A549 (cell line): Measurements from ENCODE around the gene TOR2A. TPM values are rescaled to one million over a fixed set of nuclear protein-coding genes. Genes with fewer than 3 reads are reported as not detected.

Experiments used
- ATAC-seq, 2 experiments: fragments of 200-7000 bp in 1 of 2; fragments of >200 bp in 1 of 2; cut with Nextera tagmentation in 1 of 2; cut with Tn5 transposase in 1 of 2; 3 replicates each; pipeline versions ENCODE4 v1.8.0 to v1.9.1; 2018 to 2020; ENCODE audit warnings: mild to moderate bottlenecking in 1 of 2, moderate library complexity in 1 of 2
- CTCF ChIA-PET: fragments of 300-600 bp; sonication (Branson Sonifier 250); formaldehyde crosslinking; extraction: SDS; loops from one replicate; lab custom pipeline; 2021; ENCODE audit warnings: antibody characterized with exemption, inconsistent platforms; lab: Yijun Ruan, JAX
- POLR2A ChIA-PET: fragments of 350-600 bp; formaldehyde crosslinking; extraction: SDS; loops from one replicate; lab custom pipeline; 2021; ENCODE audit warnings: antibody characterized with exemption, inconsistent platforms; lab: Yijun Ruan, JAX
- DNase-seq, 2 experiments: peaks; one replicate each; pipeline versions ENCODE4 v3.0.0 to v3.0.0-alpha.2; 2011 to 2016; ENCODE audit warnings: low read depth in 1 of 2, low spot score in 1 of 2
- FAIRE-seq: peaks from 2 replicates; lab custom pipeline; 2011; peaks lifted over from hg19 to GRCh38; lab: Jason Lieb, UNC
- H3K27ac ChIP-seq, 2 experiments: fragments of >200 bp; sonication (Bioruptor Twin); formaldehyde crosslinking; 3 replicates each; pipeline ENCODE4 v1.5.1; 2016 to 2017
- H3K4me1 ChIP-seq: fragments of >200 bp; sonication (Bioruptor Twin); formaldehyde crosslinking; 3 replicates; pipeline ENCODE4 v1.6.1; 2016
- H3K4me2 ChIP-seq: fragments of >200 bp; sonication (Bioruptor Twin); formaldehyde crosslinking; 3 replicates; pipeline ENCODE4 v1.6.1; 2016
- H3K4me3 ChIP-seq: fragments of >200 bp; sonication (Bioruptor Twin); formaldehyde crosslinking; 3 replicates; pipeline ENCODE4 v1.5.1; 2016
- H3K9me3 ChIP-seq: fragments of >200 bp; sonication (Bioruptor Twin); formaldehyde crosslinking; 3 replicates; pipeline ENCODE4 v1.6.1; 2016
- ATOH8 ChIP-seq: fragments of 250-450 bp; sonication (Bioruptor Pico); IDR thresholded peaks from 2 replicates; pipeline ENCODE4 v1.5.0; 2020; ENCODE audit warnings: low read depth, mild to moderate bottlenecking, moderate library complexity
- CTCF ChIP-seq: fragments of >200 bp; sonication (Bioruptor Twin); formaldehyde crosslinking; IDR thresholded peaks from 3 replicates; pipeline ENCODE4 v1.5.1; 2016
- EHF ChIP-seq: fragments of 250-450 bp; sonication (Bioruptor Pico); IDR thresholded peaks from 2 replicates; pipeline ENCODE4 v1.5.0; 2020; ENCODE audit warnings: mild to moderate bottlenecking
- EHMT2 ChIP-seq: fragments of 200-600 bp; sonication (generic); IDR thresholded peaks from 2 replicates; pipeline ENCODE4 v1.6.1; 2016; ENCODE audit warnings: antibody characterized with exemption, low read depth, mild to moderate bottlenecking, moderate library complexity
- ELK1 ChIP-seq: fragments of 150-350 bp; IDR thresholded peaks from 2 replicates; pipeline ENCODE4 v1.6.1; 2014; ENCODE audit warnings: low read depth, mild to moderate bottlenecking, low read length
- FOXS1 ChIP-seq: fragments of 250-450 bp; sonication (Bioruptor Pico); IDR thresholded peaks from 2 replicates; pipeline ENCODE4 v1.5.0; 2020; ENCODE audit warnings: mild to moderate bottlenecking, moderate library complexity
- HDAC2 ChIP-seq: fragments of 200-600 bp; sonication (generic); IDR thresholded peaks from 2 replicates; pipeline ENCODE4 v1.6.1; 2016
- HEYL ChIP-seq: fragments of 250-450 bp; sonication (Bioruptor Pico); IDR thresholded peaks from 2 replicates; pipeline ENCODE4 v1.8.0; 2021; ENCODE audit warnings: mild to moderate bottlenecking, moderate library complexity
- HOXB13 ChIP-seq: fragments of 250-450 bp; sonication (Bioruptor Pico); IDR thresholded peaks from 2 replicates; pipeline ENCODE4 v1.5.0; 2020; ENCODE audit warnings: low read depth, mild to moderate bottlenecking, moderate library complexity
- KDM1A ChIP-seq: fragments of 200-600 bp; sonication (generic); IDR thresholded peaks from 2 replicates; pipeline ENCODE4 v1.6.1; 2016; ENCODE audit warnings: low read depth, mild to moderate bottlenecking
- MAFK ChIP-seq: fragments of 450-650 bp; IDR thresholded peaks from 2 replicates; pipeline ENCODE4 v1.6.1; 2014; ENCODE audit not compliant: partially characterized antibody
- MYC ChIP-seq: IDR thresholded peaks from 2 replicates; pipeline ENCODE4 v1.6.1; 2012; ENCODE audit warnings: mild to moderate bottlenecking, inconsistent platforms, low read length, improper control_type of control experiment, borderline replicate concordance
- NR3C1 ChIP-seq: fragments of >200 bp; sonication (Bioruptor Twin); formaldehyde crosslinking; IDR thresholded peaks from 3 replicates; pipeline ENCODE4 v1.6.1; 2017
- PHF8 ChIP-seq: fragments of 200-600 bp; sonication (generic); IDR thresholded peaks from 2 replicates; pipeline ENCODE4 v1.6.1; 2016; ENCODE audit warnings: low read depth, mild to moderate bottlenecking, antibody characterized with exemption, moderate library complexity, borderline replicate concordance
- POLR2AphosphoS2 ChIP-seq: conservative IDR thresholded peaks from 2 replicates; pipeline ENCODE4 v1.6.1; 2012; ENCODE audit warnings: low read length, improper control_type of control experiment, inconsistent platforms
- RAD21 ChIP-seq, 2 experiments: fragments of >200 bp in 1 of 2; sonication (Bioruptor Twin) in 1 of 2; formaldehyde crosslinking in 1 of 2; IDR thresholded peaks in 1 of 2; conservative IDR thresholded peaks in 1 of 2; 2 replicates in 1 of 2; 3 replicates in 1 of 2; pipeline ENCODE4 v1.6.1; 2012 to 2018; ENCODE audit warnings: inconsistent platforms in 1 of 2
- REST ChIP-seq: fragments of 200-600 bp; sonication (generic); IDR thresholded peaks from 2 replicates; pipeline ENCODE4 v1.6.1; 2016; ENCODE audit warnings: antibody characterized with exemption, mild to moderate bottlenecking, moderate library complexity
- RFX5 ChIP-seq: fragments of 450-650 bp; IDR thresholded peaks from 2 replicates; pipeline ENCODE4 v1.7.1; 2014; ENCODE audit warnings: antibody characterized with exemption, mild to moderate bottlenecking, moderate library complexity
- SMC3 ChIP-seq: fragments of >200 bp; sonication (Bioruptor Twin); formaldehyde crosslinking; IDR thresholded peaks from 3 replicates; pipeline ENCODE4 v1.6.1; 2018; ENCODE audit warnings: inconsistent platforms
- TFCP2L1 ChIP-seq: fragments of 250-450 bp; sonication (Bioruptor Pico); IDR thresholded peaks from 2 replicates; pipeline ENCODE4 v1.5.0; 2021; ENCODE audit warnings: mild to moderate bottlenecking
- ZFP36 ChIP-seq: fragments of 450-650 bp; IDR thresholded peaks from 2 replicates; pipeline ENCODE4 v1.6.1; 2014; ENCODE audit warnings: borderline replicate concordance; ENCODE audit not compliant: partially characterized antibody
- ZNF302 ChIP-seq: fragments of 250-450 bp; sonication (Bioruptor Pico); IDR thresholded peaks from 2 replicates; pipeline ENCODE4 v1.9.0; 2021; ENCODE audit warnings: inconsistent platforms, mild to moderate bottlenecking, moderate library complexity
- WGBS: methylation state at CpG from one replicate; pipeline ENCODE4 v1.1.6; 2017; ENCODE audit errors: missing lambda C conversion rate; 5-methylcytosine and 5-hydroxymethylcytosine counted together
- polyA plus RNA-seq, 4 experiments: library from polyadenylated mRNA; depleted of rRNA in 3 of 4; stranded (reverse); fragments of >200 nt; fragmentation: RNase III in 1 of 4; extraction: RNeasy Plus Mini Kit Qiagen cat#74134 plus additional on column Dnase treatment in 1 of 4; gene quantifications; 2 replicates in 3 of 4; 3 replicates in 1 of 4; pipeline ENCODE4 v1.2.3, GENCODE V29; 2011 to 2017
- TF ChIP-seq, protein P1 (sequence below): IDR thresholded peaks from 2 replicates; pipeline ENCODE4 v1.6.1; 2012; ENCODE audit warnings: low read depth, borderline replicate concordance
- TF ChIP-seq, protein P2 (sequence below): fragments of 450-650 bp; IDR thresholded peaks from 2 replicates; pipeline ENCODE4 v1.6.1; 2014; ENCODE audit warnings: antibody characterized with exemption

Gene TOR2A
- polyA plus RNA-seq, 2 of the 4 experiments (the other 2 are of a cell fraction), result 4.9 to 9.6 TPM

DNA sequence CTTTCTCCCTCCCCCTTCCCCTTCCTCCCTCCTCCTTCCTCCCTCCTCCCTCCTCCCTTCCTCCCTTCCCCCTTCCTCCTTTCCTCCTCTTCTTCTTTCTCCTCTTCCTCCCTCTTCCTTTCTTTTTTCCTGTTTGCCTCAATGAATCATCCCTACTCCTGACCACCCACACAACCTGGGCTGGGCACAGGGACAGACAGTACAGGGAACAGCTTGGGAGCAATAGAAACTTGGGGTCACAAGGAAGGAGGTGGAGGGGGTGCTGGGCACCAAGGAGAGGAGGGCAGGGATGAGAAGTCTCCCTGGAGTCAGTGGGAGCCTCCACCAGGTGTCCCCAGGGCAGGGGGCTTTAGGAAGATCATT lies 14.2 kb downstream of the TOR2A start:
- Histone ChIP-seq H3K27ac (peak overlapping the region; percentile 67 to 88), H3K9me3 (no peaks in the 10 kb centered on the region), H3K4me1 (peaks cover 30% of the 10 kb centered on the region), H3K4me3 (no peak overlapping the region), H3K4me2 (peak overlapping the region; percentile 75)
- ChIA-PET CTCF (interaction anchor here (0.9 to 7.4 kb wide), 4 partner anchors 8 to 217 kb away, joined by 3 to 63 read pairs (median 3); partner anchors contain the start of gene TOR2A), POLR2A (no interaction called here)
- ATAC-seq (peak in 1 of 2 experiments; percentile 4; a peak in 2 of 6 replicates), FAIRE-seq (no peak), DNase-seq (no peak)
- no peak for TF ChIP-seq HEYL (CRISPR knock-in tag)
- TF ChIP-seq ATOH8 (CRISPR knock-in tag), result no peak
- no peak for TF ChIP-seq KDM1A
- no peak for TF ChIP-seq NR3C1
- no peak for TF ChIP-seq MAFK
- TF ChIP-seq REST, result no peak
- TF ChIP-seq, all 56 proteins: peak for 0

- H3K27ac ChIP-seq, result peak overlapping the region; percentile 67 to 88
- H3K9me3 ChIP-seq, result no peaks in the 10 kb centered on the region
- 86% methylated on average over 12 of the region's 12 CpGs for WGBS
- DNase-seq (no peak), FAIRE-seq (no peak), ATAC-seq (no peak)
- peak overlapping the region; percentile 75 for H3K4me2 ChIP-seq
- POLR2A ChIA-PET, result no interaction called here
- H3K4me1 ChIP-seq, result peaks cover 30% of the 10 kb centered on the region
- CTCF ChIA-PET, result interaction anchor here (0.9 to 7.4 kb wide), 3 partner anchors 9 to 130 kb away, joined by 3 to 63 read pairs (median 3); partner anchors contain the start of gene TOR2A
- no peak overlapping the region for H3K4me3 ChIP-seq
- TF ChIP-seq RFX5 (no peak), PHF8 (no peak), TFCP2L1 (CRISPR knock-in tag) (no peak), EHF (no peak), ZNF302 (no peak), RAD21 (conservative IDR thresholded peaks at IDR 0.05 in 1 of 2, IDR thresholded peaks at IDR 0.05 in 1 of 2) (no peak), HEYL (CRISPR knock-in tag) (no peak), EHMT2 (no peak), SMC3 (no peak), ZFP36 (no peak), NR3C1 (no peak), FOXS1 (no peak), HOXB13 (CRISPR knock-in tag) (no peak), ELK1 (no peak), MYC (no peak), HDAC2 (no peak), CTCF (no peak), POLR2AphosphoS2 (no peak)
- TF ChIP-seq, protein P1, sequence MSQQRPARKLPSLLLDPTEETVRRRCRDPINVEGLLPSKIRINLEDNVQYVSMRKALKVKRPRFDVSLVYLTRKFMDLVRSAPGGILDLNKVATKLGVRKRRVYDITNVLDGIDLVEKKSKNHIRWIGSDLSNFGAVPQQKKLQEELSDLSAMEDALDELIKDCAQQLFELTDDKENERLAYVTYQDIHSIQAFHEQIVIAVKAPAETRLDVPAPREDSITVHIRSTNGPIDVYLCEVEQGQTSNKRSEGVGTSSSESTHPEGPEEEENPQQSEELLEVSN, result no peak
- TF ChIP-seq, protein P2, sequence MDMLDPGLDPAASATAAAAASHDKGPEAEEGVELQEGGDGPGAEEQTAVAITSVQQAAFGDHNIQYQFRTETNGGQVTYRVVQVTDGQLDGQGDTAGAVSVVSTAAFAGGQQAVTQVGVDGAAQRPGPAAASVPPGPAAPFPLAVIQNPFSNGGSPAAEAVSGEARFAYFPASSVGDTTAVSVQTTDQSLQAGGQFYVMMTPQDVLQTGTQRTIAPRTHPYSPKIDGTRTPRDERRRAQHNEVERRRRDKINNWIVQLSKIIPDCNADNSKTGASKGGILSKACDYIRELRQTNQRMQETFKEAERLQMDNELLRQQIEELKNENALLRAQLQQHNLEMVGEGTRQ, result no peak
Measured at GRCh38 chr9:127720031-127720864, 14.8 kb downstream of the TOR2A start.
